Lung (tissue), 12 donors: ENCODE data around the gene MDK. TPM values are rescaled to one million over a fixed set of nuclear protein-coding genes. Genes with fewer than 3 reads are reported as not detected.

Experiments used
- ATAC-seq: fragments of 200-7000 bp; cut with Tn5 transposase; one replicate; pipeline ENCODE4 v1.9.1; 2020; ENCODE audit warnings: moderate number of reproducible peaks; ENCODE audit not compliant: insufficient read depth, low FRiP score
- DNase-seq, 3 donors: peaks; one replicate each; pipeline ENCODE4 v3.0.0-alpha.2; 2013 to 2017
- H3K27ac ChIP-seq, 2 donors: one replicate each; pipeline ENCODE4 v1.5.1; 2013; ENCODE audit warnings: mild to moderate bottlenecking in 2 of 2, moderate library complexity in 2 of 2, control low read depth in 1 of 2, inconsistent platforms in 1 of 2, low read depth in 1 of 2, low read length in 1 of 2
- H3K27me3 ChIP-seq, 3 donors: one replicate each; pipeline ENCODE4 v1.5.1; 2013; ENCODE audit warnings: low read length in 2 of 3; ENCODE audit not compliant: control insufficient read depth in 3 of 3, insufficient read depth in 3 of 3
- H3K36me3 ChIP-seq, 4 donors: one replicate each; pipeline ENCODE4 v1.5.1; 2013; ENCODE audit warnings: low read length in 4 of 4, mild to moderate bottlenecking in 1 of 4, moderate library complexity in 1 of 4; ENCODE audit not compliant: control insufficient read depth in 4 of 4, insufficient read depth in 4 of 4
- H3K4me1 ChIP-seq, 5 donors: one replicate each; pipeline ENCODE4 v1.5.1; 2013; ENCODE audit warnings: low read length in 5 of 5, mild to moderate bottlenecking in 2 of 5, moderate library complexity in 1 of 5; ENCODE audit not compliant: control insufficient read depth in 5 of 5, insufficient read depth in 5 of 5
- H3K4me3 ChIP-seq: one replicate; pipeline ENCODE4 v1.5.1; 2013; ENCODE audit warnings: mild to moderate bottlenecking, control low read depth, moderate library complexity
- H3K9ac ChIP-seq, 2 donors: one replicate each; pipeline ENCODE4 v1.5.1; 2013; ENCODE audit warnings: low read length in 2 of 2, control low read depth in 1 of 2; ENCODE audit not compliant: insufficient read depth in 1 of 2
- H3K9me3 ChIP-seq, 4 donors: one replicate each; pipeline ENCODE4 v1.5.1; 2013; ENCODE audit warnings: low read length in 3 of 4, mild to moderate bottlenecking in 1 of 4, moderate library complexity in 1 of 4; ENCODE audit not compliant: control insufficient read depth in 4 of 4, insufficient read depth in 3 of 4
- WGBS, 2 donors: extraction: QIAGEN DNeasy Blood & Tissue Kit; methylation state at CpG; one replicate each; pipeline ENCODE4 v1.1.7; 2013; 5-methylcytosine and 5-hydroxymethylcytosine counted together
- polyA plus RNA-seq, 2 donors: library from polyadenylated mRNA; stranded (reverse); fragments of 200-250 nt; gene quantifications; one replicate each; pipeline ENCODE4 v1.2.1, GENCODE V29; 2013
- total RNA-seq, 2 donors: library from RNA; depleted of rRNA in 1 of 2; stranded (reverse); fragments of >200 nt in 1 of 2; gene quantifications; one replicate each; pipeline ENCODE4 v1.2.1, GENCODE V29; 2014 to 2021
- TF ChIP-seq, protein P1 (sequence below): IDR thresholded peaks from 2 replicates; pipeline ENCODE4 v1.5.1; 2012; ENCODE audit warnings: mild to moderate bottlenecking; ENCODE audit errors: control extremely low read depth, extremely low read depth
- donor health status: control.
- donor health status: control.
- donor health status: Bipolar disorder and iron deficiency.
- donor health status: healthy.
- donor health status: DM: yes; HTN: yes; CAD: no.

MDK gene
- total and polyA plus RNA-seq, 4 donors, result 26.9 to 134 (median 41.5) TPM

DNA sequence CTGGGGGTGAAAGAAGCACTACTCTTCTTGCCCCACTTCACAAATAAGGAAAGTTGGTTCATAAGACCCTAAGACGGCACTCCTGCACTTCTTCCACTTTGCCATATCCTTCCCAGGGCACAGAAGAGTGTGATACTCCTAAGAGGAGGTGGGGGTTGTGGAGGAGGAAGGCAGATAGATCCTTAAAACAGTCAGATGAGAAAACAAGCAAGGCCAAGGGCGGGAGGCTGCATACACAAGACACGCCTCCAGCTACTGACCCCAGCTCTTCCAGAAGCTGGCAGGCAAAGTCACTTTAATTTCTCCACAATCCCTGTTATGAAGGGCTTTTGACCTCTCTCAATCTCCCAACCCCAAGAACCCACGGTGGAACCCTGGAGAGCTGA, 11.8 kb downstream of the MDK start:
- Histone ChIP-seq H3K27me3 (peaks cover 0 to 32% (median 23%) of the 10 kb centered on the region in 3 donors), H3K27ac (no peak overlapping the region), H3K4me1 (peaks cover 0 to 20% (median 9%) of the 10 kb centered on the region in 5 donors), H3K36me3 (peaks cover 6 to 23% (median 8%) of the 10 kb centered on the region in 4 donors), H3K9ac (no peak overlapping the region), H3K9me3 (no peaks in the 10 kb centered on the region), H3K4me3 (no peak overlapping the region)
- 69 to 74% methylated on average over 4 of the region's 4 CpGs for WGBS, 2 donors
- TF ChIP-seq, protein P1, sequence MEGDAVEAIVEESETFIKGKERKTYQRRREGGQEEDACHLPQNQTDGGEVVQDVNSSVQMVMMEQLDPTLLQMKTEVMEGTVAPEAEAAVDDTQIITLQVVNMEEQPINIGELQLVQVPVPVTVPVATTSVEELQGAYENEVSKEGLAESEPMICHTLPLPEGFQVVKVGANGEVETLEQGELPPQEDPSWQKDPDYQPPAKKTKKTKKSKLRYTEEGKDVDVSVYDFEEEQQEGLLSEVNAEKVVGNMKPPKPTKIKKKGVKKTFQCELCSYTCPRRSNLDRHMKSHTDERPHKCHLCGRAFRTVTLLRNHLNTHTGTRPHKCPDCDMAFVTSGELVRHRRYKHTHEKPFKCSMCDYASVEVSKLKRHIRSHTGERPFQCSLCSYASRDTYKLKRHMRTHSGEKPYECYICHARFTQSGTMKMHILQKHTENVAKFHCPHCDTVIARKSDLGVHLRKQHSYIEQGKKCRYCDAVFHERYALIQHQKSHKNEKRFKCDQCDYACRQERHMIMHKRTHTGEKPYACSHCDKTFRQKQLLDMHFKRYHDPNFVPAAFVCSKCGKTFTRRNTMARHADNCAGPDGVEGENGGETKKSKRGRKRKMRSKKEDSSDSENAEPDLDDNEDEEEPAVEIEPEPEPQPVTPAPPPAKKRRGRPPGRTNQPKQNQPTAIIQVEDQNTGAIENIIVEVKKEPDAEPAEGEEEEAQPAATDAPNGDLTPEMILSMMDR, result no peak
- no peak for DNase-seq
- no peak for ATAC-seq

DNA sequence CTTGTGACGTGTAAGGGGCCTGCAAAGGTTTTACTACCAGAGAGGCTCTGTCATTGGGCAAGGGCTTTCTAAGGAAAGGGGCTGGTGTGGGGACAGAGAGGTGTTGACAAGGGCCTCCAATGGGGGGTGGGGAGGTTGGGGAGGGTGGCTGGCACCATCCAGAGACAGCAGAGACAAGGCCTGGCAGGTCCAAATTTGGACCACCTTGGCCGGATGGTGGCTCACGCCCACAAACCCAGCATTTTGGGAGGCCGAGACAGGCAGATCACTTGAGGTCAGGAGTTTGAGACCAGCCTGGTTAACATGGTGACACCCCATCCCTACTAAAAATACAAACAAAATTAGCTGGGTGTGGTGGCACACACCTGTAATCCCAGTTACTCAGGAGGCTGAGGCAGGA, 12.3 kb downstream of the MDK start:
- TF ChIP-seq, protein P1, result no peak
- 84 to 88% methylated on average over 4 of the region's 4 CpGs for WGBS, 2 donors
- peaks cover 6 to 23% (median 8%) of the 10 kb centered on the region in 4 donors for H3K36me3 ChIP-seq
- H3K4me3 ChIP-seq, result no peak overlapping the region
- no peak overlapping the region for H3K27ac ChIP-seq
- H3K27me3 ChIP-seq, result peaks cover 0 to 26% (median 18%) of the 10 kb centered on the region in 3 donors
- no peak overlapping the region for H3K9ac ChIP-seq
- DNase-seq (no peak), ATAC-seq (no peak)
- peaks cover 0 to 18% (median 5%) of the 10 kb centered on the region in 5 donors for H3K4me1 ChIP-seq
- no peaks in the 10 kb centered on the region for H3K9me3 ChIP-seq

- Histone ChIP-seq H3K36me3 (peaks cover 6 to 33% (median 8%) of the 10 kb centered on the region in 4 donors), H3K27me3 (peaks cover 0 to 3% (median 0%) of the 10 kb centered on the region in 3 donors), H3K4me1 (no peaks in the 10 kb centered on the region), H3K4me3 (no peak overlapping the region), H3K9me3 (no peaks in the 10 kb centered on the region), H3K9ac (no peak overlapping the region), H3K27ac (no peak overlapping the region)
- 97 to 98% methylated on average over 18 to 19 of the region's 19 CpGs for WGBS, 2 donors
- ATAC-seq, result no peak
- TF ChIP-seq, protein P1, result no peak
- DNase-seq, result no peak
These were observed 16.1 kb downstream of the MDK start for GRCh38 chr11:46397526-46397925.
